Peyer's patch (tissue), 4 donors: ENCODE measurements around the gene DHFR.

ENCODE experiments used
- CTCF ChIP-seq, 6 experiments: fragments of 450-650 bp in 4 of 6; fragments of 200-600 bp in 2 of 6; sonication (generic) in 1 of 6; IDR thresholded peaks; one replicate each; pipeline ENCODE4 v1.5.1; 2017 to 2019; ENCODE audit warnings: antibody characterized with exemption in 6 of 6, mild to moderate bottlenecking in 3 of 6, moderate library complexity in 1 of 6
- POLR2A ChIP-seq, 2 donors: fragments of 450-650 bp; IDR thresholded peaks; one replicate each; pipeline ENCODE4 v1.5.1; 2017; ENCODE audit warnings: antibody characterized with exemption in 2 of 2, mild to moderate bottlenecking in 2 of 2, moderate library complexity in 2 of 2

- no peak for TF ChIP-seq POLR2A (IDR thresholded peaks at IDR 0.05)
- no peak for TF ChIP-seq CTCF (IDR thresholded peaks at IDR 0.05)
Observed at GRCh38 chr5:80600943-80601693, 53.7 kb downstream of the DHFR start.
